Esophagus squamous epithelium (tissue), 5 donors: ENCODE data around the gene RFX2. TPM values are rescaled to one million over a fixed set of nuclear protein-coding genes. Genes with fewer than 3 reads are reported as not detected.

Source experiments
- DNase-seq: peaks from one replicate; lab custom pipeline; 2025; lab: John Stamatoyannopoulos, UW
- H3K27ac ChIP-seq, 4 donors: fragments of 200-600 bp; sonication (generic); one replicate each; pipeline ENCODE4 v1.5.1; 2016 to 2019; ENCODE audit warnings: mild to moderate bottlenecking in 1 of 4
- H3K27me3 ChIP-seq, 4 donors: fragments of 200-600 bp; sonication (generic); 1 replicate in 3 of 4; 2 replicates in 1 of 4; pipeline versions ENCODE4 v1.5.1 to v1.6.0; 2017 to 2021; ENCODE audit warnings: antibody characterized with exemption in 1 of 4
- H3K36me3 ChIP-seq, 3 donors: fragments of 200-600 bp; sonication (generic); one replicate each; pipeline ENCODE4 v1.5.1; 2016 to 2019
- H3K4me1 ChIP-seq, 3 donors: fragments of 200-600 bp; sonication (generic); one replicate each; pipeline ENCODE4 v1.5.1; 2017 to 2019
- H3K4me3 ChIP-seq, 4 donors: fragments of 200-600 bp; sonication (generic); 1 replicate in 3 of 4; 2 replicates in 1 of 4; pipeline ENCODE4 v1.5.1; 2016 to 2019; ENCODE audit warnings: mild to moderate bottlenecking in 2 of 4, moderate library complexity in 1 of 4
- H3K9me3 ChIP-seq, 3 donors: fragments of 200-600 bp; sonication (generic); one replicate each; pipeline ENCODE4 v1.5.1; 2016 to 2019
- CTCF ChIP-seq, 6 experiments: fragments of 450-650 bp in 4 of 6; fragments of 200-600 bp in 2 of 6; sonication (generic) in 2 of 6; IDR thresholded peaks; one replicate each; pipeline ENCODE4 v1.5.1; 2016 to 2019; ENCODE audit warnings: antibody characterized with exemption in 6 of 6, mild to moderate bottlenecking in 4 of 6, moderate library complexity in 4 of 6
- POLR2A ChIP-seq, 4 donors: fragments of 450-650 bp; IDR thresholded peaks; one replicate each; pipeline ENCODE4 v1.6.1; 2017; ENCODE audit warnings: antibody characterized with exemption in 4 of 4, mild to moderate bottlenecking in 4 of 4, moderate library complexity in 3 of 4
- WGBS, 2 donors: methylation state at CpG; one replicate each; pipeline ENCODE4 v1.1.5; 2018; 5-methylcytosine and 5-hydroxymethylcytosine counted together
- intact Hi-C: fragments of 100-400 bp; cut with DNase I; formaldehyde crosslinking; loops from one replicate; pipeline ENCODE4 v1.15.0; 2022
- total RNA-seq, 4 donors: library from RNA; depleted of rRNA; stranded (reverse); fragments of >200 nt; gene quantifications; one replicate each; pipeline ENCODE4 v1.1.0, GENCODE V29; 2016
- donor health status: DM: yes; HTN: yes; CAD: no.

Gene RFX2
- total RNA-seq, 4 donors from 2014 or later = 5.2 to 21.4 (median 7.7) TPM

DNA sequence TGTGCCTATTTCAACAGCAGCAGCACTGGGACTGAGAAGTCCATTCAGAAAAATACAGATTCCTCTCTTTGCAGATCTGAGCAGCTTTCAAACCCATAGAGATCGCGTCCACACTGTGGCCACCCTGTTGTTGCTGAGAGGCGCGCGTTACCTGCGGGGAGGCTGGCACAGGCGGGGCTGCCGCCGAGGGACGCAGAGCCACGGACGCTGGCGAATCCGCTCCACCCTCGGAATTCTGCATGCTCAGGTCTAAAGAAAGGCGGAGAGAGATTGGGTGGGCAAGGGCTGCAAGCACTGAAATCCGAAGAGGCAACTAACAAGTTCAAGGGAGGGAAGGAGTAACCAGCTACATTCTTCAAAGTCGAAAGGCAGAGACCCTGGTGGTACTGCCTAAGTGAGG is 63.0 kb downstream of the RFX2 start:
- intact Hi-C loops = no loop called here
- Histone ChIP-seq H3K27ac (peak overlapping the region in 1 of 4 donors; percentile 8), H3K27me3 (no peaks in the 10 kb centered on the region), H3K4me1 (peaks cover 0 to 22% (median 6%) of the 10 kb centered on the region in 3 donors), H3K9me3 (no peaks in the 10 kb centered on the region), H3K36me3 (peaks cover 0 to 24% (median 0%) of the 10 kb centered on the region in 3 donors), H3K4me3 (no peak overlapping the region)
- 90% methylated on average over 9 to 17 of the region's 18 CpGs for WGBS, 2 donors
- TF ChIP-seq POLR2A (IDR thresholded peaks at IDR 0.05) = no peak
- TF ChIP-seq CTCF (IDR thresholded peaks at IDR 0.05) = no peak
- no peak for DNase-seq

DNA sequence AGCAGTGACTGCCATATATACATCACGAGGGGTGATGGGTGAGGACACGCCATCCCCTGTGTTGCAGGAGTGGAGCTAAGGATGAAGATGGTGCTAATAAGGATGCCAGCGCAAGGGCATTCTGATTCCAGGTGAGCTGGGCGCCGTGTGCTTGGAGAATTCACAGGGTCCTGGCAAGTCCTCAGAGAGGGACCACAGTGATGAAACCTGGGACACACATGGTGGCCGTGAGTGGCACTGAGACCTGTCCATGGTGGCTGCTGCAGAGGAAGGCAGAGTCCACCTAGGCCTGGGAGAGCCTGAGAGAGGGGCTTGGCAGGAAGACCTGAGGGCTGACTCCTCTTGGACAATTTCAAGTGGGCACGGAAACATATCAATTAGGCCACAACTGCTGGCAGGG is 65.2 kb downstream of the RFX2 start:
- Histone ChIP-seq H3K27ac (no peak overlapping the region), H3K36me3 (peaks cover 0 to 45% (median 0%) of the 10 kb centered on the region in 3 donors), H3K27me3 (no peaks in the 10 kb centered on the region), H3K4me1 (peaks cover 0 to 22% (median 6%) of the 10 kb centered on the region in 3 donors), H3K4me3 (no peak overlapping the region), H3K9me3 (no peaks in the 10 kb centered on the region)
- intact Hi-C loops = no loop called here
- TF ChIP-seq CTCF (IDR thresholded peaks at IDR 0.05) (no peak), POLR2A (IDR thresholded peaks at IDR 0.05) (no peak)
- WGBS, 2 donors = 81 to 94% methylated on average over 5 of the region's 7 CpGs
- DNase-seq = no peak

DNA sequence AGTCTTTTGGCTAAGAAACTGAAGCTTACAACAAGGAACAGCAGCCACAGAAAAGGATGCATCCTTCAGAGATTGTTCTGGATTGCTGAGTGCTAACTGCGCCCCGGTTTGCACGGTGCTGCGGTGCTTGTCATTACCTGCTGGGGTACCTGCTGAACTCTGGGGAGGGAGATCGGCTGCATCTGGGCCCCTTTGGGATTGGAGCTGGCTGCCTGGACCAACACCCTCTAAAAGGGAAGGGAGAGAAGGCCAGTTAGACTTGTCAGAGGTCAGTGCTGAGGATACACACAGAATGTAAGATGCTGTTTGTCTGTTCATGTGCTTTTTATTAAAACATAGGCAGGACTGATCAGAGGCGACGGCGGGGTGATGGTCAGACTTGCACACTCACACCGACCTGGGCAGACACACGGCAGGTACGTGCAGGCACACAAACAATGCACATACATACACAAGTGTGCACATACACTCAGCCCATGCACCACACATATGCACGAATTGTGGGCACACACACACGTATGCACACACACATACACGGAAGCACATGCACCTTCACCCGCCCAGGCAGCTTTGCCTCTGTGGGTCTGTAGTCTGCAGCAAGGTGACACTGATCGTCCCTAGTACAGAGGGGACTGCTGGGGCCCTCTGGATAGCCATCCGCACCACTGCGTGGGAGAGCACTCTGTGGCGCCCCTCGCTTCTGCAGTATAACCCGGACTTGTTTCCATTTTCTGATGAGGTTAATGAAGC is 66.1 kb downstream of the RFX2 start:
- no peak overlapping the region for H3K27ac ChIP-seq
- H3K9me3 ChIP-seq = no peaks in the 10 kb centered on the region
- DNase-seq = no peak
- no peaks in the 10 kb centered on the region for H3K27me3 ChIP-seq
- 93% methylated on average over 20 of the region's 21 CpGs for WGBS, 2 donors
- intact Hi-C loops = no loop called here
- TF ChIP-seq POLR2A (IDR thresholded peaks at IDR 0.05) = no peak
- no peak for TF ChIP-seq CTCF (IDR thresholded peaks at IDR 0.05)
- H3K4me3 ChIP-seq = no peak overlapping the region
- H3K36me3 ChIP-seq = peaks cover 0 to 53% (median 0%) of the 10 kb centered on the region in 3 donors
- H3K4me1 ChIP-seq = peaks cover 0 to 26% (median 7%) of the 10 kb centered on the region in 3 donors

GRCh38 chr19:6042776-6043726 is 67.2 kb downstream of the RFX2 start:
- H3K9me3 ChIP-seq = no peaks in the 10 kb centered on the region
- no peak overlapping the region for H3K27ac ChIP-seq
- H3K36me3 ChIP-seq = peaks cover 0 to 53% (median 0%) of the 10 kb centered on the region in 3 donors
- no peak for TF ChIP-seq POLR2A (IDR thresholded peaks at IDR 0.05)
- no peak for TF ChIP-seq CTCF (IDR thresholded peaks at IDR 0.05)
- H3K27me3 ChIP-seq = no peaks in the 10 kb centered on the region
- no peak overlapping the region for H3K4me3 ChIP-seq
- intact Hi-C loops = no loop called here
- no peak for DNase-seq
- WGBS, 2 donors = 74 to 90% methylated on average over 5 to 12 of the region's 12 CpGs
- peaks cover 0 to 23% (median 7%) of the 10 kb centered on the region in 3 donors for H3K4me1 ChIP-seq
